Measurements from ENCODE around the gene OR5L1. TPM values are rescaled to one million over a fixed set of nuclear protein-coding genes. Genes with fewer than 3 reads are reported as not detected.

OR5L1 gene
- total RNA-seq, 5 donors from 2014 or later (not counting 1 experiment from before 2014, with no cell fraction given), result not detected

- DNase-seq, result no peak
- no peaks in the 10 kb centered on the region for H3K4me1 Mint-ChIP-seq
- H3K27ac Mint-ChIP-seq, result no peak within 1 kb of the TSS
These were observed 15.8 kb downstream of the OR5L1 start, which contains the start of gene OR5L2 for GRCh38 chr11:55826919-55827318. Gene OR5L2 (plus strand): TSS chr11:55827219. CDS start chr11:55827219, 0 bp downstream.

GRCh38 chr11:55838452-55838851 lies 27.3 kb downstream of the OR5L1 start, which contains the start of gene OR5D16:
Gene OR5D16 (plus strand): TSS chr11:55838752. CDS start chr11:55838752, 0 bp downstream.
- Histone ChIP-seq H3K4me1 (ENCODE audit: control insufficient read depth in 1 of 2, extremely low read depth in 1 of 2, insufficient read depth in 2 of 2, low read length in 2 of 2) (no peaks in the 10 kb centered on the region), H3K9me3 (no peaks in the 10 kb centered on the region), H3K27me3 (replicated peaks in 1 of 2; ENCODE audit: control insufficient read depth in 2 of 2, extremely low read depth in 1 of 2, insufficient read depth in 2 of 2, low read length in 1 of 2) (no peaks in the 10 kb centered on the region), H3K27ac (ENCODE audit: low read length) (no peak within 1 kb of the TSS), H3K4me3 (ENCODE audit: control insufficient read depth in 1 of 2, extremely low read depth in 1 of 2, low read length in 1 of 2) (no peak within 1 kb of the TSS), H3K36me3 (ENCODE audit: control insufficient read depth in 2 of 2, extremely low read depth in 1 of 2, insufficient read depth in 1 of 2, low read length in 1 of 2) (no peaks in the 10 kb centered on the region)
- Mint-ChIP-seq H3K4me1 (no peaks in the 10 kb centered on the region), H3K36me3 (no peaks in the 10 kb centered on the region), H3K27ac (no peak within 1 kb of the TSS), H3K9me3 (peaks cover 12 to 30% (median 27%) of the 10 kb centered on the region in 3 donors), H3K4me3 (no peak within 1 kb of the TSS), H3K27me3 (no peaks in the 10 kb centered on the region)
- CTCF ChIA-PET, result no interaction called here
- WGBS (ENCODE audit: insufficient coverage), result no CpG with 5 or more reads among the region's 3 CpGs
- POLR2A ChIA-PET, result no interaction called here
- ATAC-seq (replicated peaks in 1 of 4) (no peak), DNase-seq (no peak)

More at GRCh38 chr11:55826919-55827318, 15.8 kb downstream of the OR5L1 start, which contains the start of gene OR5L2:
- no peaks in the 10 kb centered on the region for H3K36me3 Mint-ChIP-seq
- H3K4me3 Mint-ChIP-seq, result no peak within 1 kb of the TSS
- H3K27ac ChIP-seq (ENCODE audit: low read length), result no peak within 1 kb of the TSS
- no peaks in the 10 kb centered on the region for H3K27me3 Mint-ChIP-seq
- H3K4me3 ChIP-seq (ENCODE audit: control insufficient read depth in 1 of 2, extremely low read depth in 1 of 2, low read length in 1 of 2), result no peak within 1 kb of the TSS
- H3K4me1 ChIP-seq (ENCODE audit: control insufficient read depth in 1 of 2, extremely low read depth in 1 of 2, insufficient read depth in 2 of 2, low read length in 2 of 2), result no peaks in the 10 kb centered on the region
- H3K27me3 ChIP-seq (replicated peaks in 1 of 2; ENCODE audit: control insufficient read depth in 2 of 2, extremely low read depth in 1 of 2, insufficient read depth in 2 of 2, low read length in 1 of 2), result no peaks in the 10 kb centered on the region
- ChIA-PET POLR2A (no interaction called here), CTCF (no interaction called here)
- peaks cover 3% of the 10 kb centered on the region for H3K9me3 ChIP-seq
- no peaks in the 10 kb centered on the region for H3K36me3 ChIP-seq (ENCODE audit: control insufficient read depth in 2 of 2, extremely low read depth in 1 of 2, insufficient read depth in 1 of 2, low read length in 1 of 2)
- no peak for ATAC-seq (replicated peaks in 1 of 4)
- H3K9me3 Mint-ChIP-seq, result peaks cover 13 to 29% (median 16%) of the 10 kb centered on the region in 3 donors

GRCh38 chr11:55847453-55847852 lies 36.3 kb downstream of the OR5L1 start:
- 60% methylated on average over 1 of the region's 2 CpGs for WGBS (ENCODE audit: insufficient coverage)
- no peaks in the 10 kb centered on the region for H3K4me1 ChIP-seq (ENCODE audit: control insufficient read depth in 1 of 2, extremely low read depth in 1 of 2, insufficient read depth in 2 of 2, low read length in 2 of 2)
- POLR2A ChIA-PET, result no interaction called here
- peaks cover 4 to 20% (median 15%) of the 10 kb centered on the region in 3 donors for H3K9me3 Mint-ChIP-seq
- H3K36me3 Mint-ChIP-seq, result no peaks in the 10 kb centered on the region
- no peak overlapping the region for H3K27ac ChIP-seq (ENCODE audit: low read length)
- ATAC-seq (replicated peaks in 1 of 4) (no peak), DNase-seq (no peak)
- H3K27ac Mint-ChIP-seq, result no peak overlapping the region
- no peaks in the 10 kb centered on the region for H3K27me3 ChIP-seq (replicated peaks in 1 of 2; ENCODE audit: control insufficient read depth in 2 of 2, extremely low read depth in 1 of 2, insufficient read depth in 2 of 2, low read length in 1 of 2)
- no peaks in the 10 kb centered on the region for H3K36me3 ChIP-seq (ENCODE audit: control insufficient read depth in 2 of 2, extremely low read depth in 1 of 2, insufficient read depth in 1 of 2, low read length in 1 of 2)
- no peaks in the 10 kb centered on the region for H3K27me3 Mint-ChIP-seq
- no peak overlapping the region for H3K4me3 Mint-ChIP-seq
- H3K9me3 ChIP-seq, result no peaks in the 10 kb centered on the region
- no peak overlapping the region for H3K4me3 ChIP-seq (ENCODE audit: control insufficient read depth in 1 of 2, extremely low read depth in 1 of 2, low read length in 1 of 2)
- H3K4me1 Mint-ChIP-seq, result no peaks in the 10 kb centered on the region
- CTCF ChIA-PET, result no interaction called here

GRCh38 chr11:55849037-55849436 lies 37.9 kb downstream of the OR5L1 start:
- Histone ChIP-seq H3K27ac (ENCODE audit: low read length) (no peak overlapping the region), H3K4me3 (ENCODE audit: control insufficient read depth in 1 of 2, extremely low read depth in 1 of 2, low read length in 1 of 2) (no peak overlapping the region), H3K27me3 (replicated peaks in 1 of 2; ENCODE audit: control insufficient read depth in 2 of 2, extremely low read depth in 1 of 2, insufficient read depth in 2 of 2, low read length in 1 of 2) (no peaks in the 10 kb centered on the region), H3K9me3 (no peaks in the 10 kb centered on the region), H3K36me3 (ENCODE audit: control insufficient read depth in 2 of 2, extremely low read depth in 1 of 2, insufficient read depth in 1 of 2, low read length in 1 of 2) (no peaks in the 10 kb centered on the region), H3K4me1 (ENCODE audit: control insufficient read depth in 1 of 2, extremely low read depth in 1 of 2, insufficient read depth in 2 of 2, low read length in 2 of 2) (no peaks in the 10 kb centered on the region)
- ChIA-PET CTCF (no interaction called here), POLR2A (no interaction called here)
- ATAC-seq (replicated peaks in 1 of 4) (no peak), DNase-seq (no peak)
- Mint-ChIP-seq H3K4me1 (no peaks in the 10 kb centered on the region), H3K36me3 (no peaks in the 10 kb centered on the region), H3K4me3 (no peak overlapping the region), H3K27me3 (no peaks in the 10 kb centered on the region), H3K27ac (no peak overlapping the region), H3K9me3 (peaks cover 4 to 22% (median 20%) of the 10 kb centered on the region in 3 donors)

GRCh38 chr11:55852141-55852540 lies 41.0 kb downstream of the OR5L1 start:
- Histone ChIP-seq H3K36me3 (ENCODE audit: control insufficient read depth in 2 of 2, extremely low read depth in 1 of 2, insufficient read depth in 1 of 2, low read length in 1 of 2) (no peaks in the 10 kb centered on the region), H3K27me3 (replicated peaks in 1 of 2; ENCODE audit: control insufficient read depth in 2 of 2, extremely low read depth in 1 of 2, insufficient read depth in 2 of 2, low read length in 1 of 2) (no peaks in the 10 kb centered on the region), H3K4me3 (ENCODE audit: control insufficient read depth in 1 of 2, extremely low read depth in 1 of 2, low read length in 1 of 2) (no peak overlapping the region), H3K27ac (ENCODE audit: low read length) (no peak overlapping the region), H3K4me1 (ENCODE audit: control insufficient read depth in 1 of 2, extremely low read depth in 1 of 2, insufficient read depth in 2 of 2, low read length in 2 of 2) (no peaks in the 10 kb centered on the region), H3K9me3 (no peaks in the 10 kb centered on the region)
- Mint-ChIP-seq H3K36me3 (no peaks in the 10 kb centered on the region), H3K4me3 (no peak overlapping the region), H3K9me3 (peaks cover 0 to 13% (median 12%) of the 10 kb centered on the region in 3 donors), H3K4me1 (no peaks in the 10 kb centered on the region), H3K27ac (no peak overlapping the region), H3K27me3 (no peaks in the 10 kb centered on the region)
- no peak for ATAC-seq (replicated peaks in 1 of 4)
- WGBS (ENCODE audit: insufficient coverage), result no CpG with 5 or more reads among the region's 1 CpG
- CTCF ChIA-PET, result no interaction called here
- POLR2A ChIA-PET, result no interaction called here
- no peak for DNase-seq

GRCh38 chr11:55854704-55855103 lies 43.5 kb downstream of the OR5L1 start:
- Mint-ChIP-seq H3K27me3 (no peaks in the 10 kb centered on the region), H3K9me3 (peaks cover 4 to 20% (median 18%) of the 10 kb centered on the region in 3 donors), H3K4me3 (no peak overlapping the region), H3K4me1 (no peaks in the 10 kb centered on the region), H3K36me3 (no peaks in the 10 kb centered on the region), H3K27ac (no peak overlapping the region)
- Histone ChIP-seq H3K27ac (ENCODE audit: low read length) (no peak overlapping the region), H3K4me1 (ENCODE audit: control insufficient read depth in 1 of 2, extremely low read depth in 1 of 2, insufficient read depth in 2 of 2, low read length in 2 of 2) (no peaks in the 10 kb centered on the region), H3K9me3 (no peaks in the 10 kb centered on the region), H3K27me3 (replicated peaks in 1 of 2; ENCODE audit: control insufficient read depth in 2 of 2, extremely low read depth in 1 of 2, insufficient read depth in 2 of 2, low read length in 1 of 2) (no peaks in the 10 kb centered on the region), H3K4me3 (ENCODE audit: control insufficient read depth in 1 of 2, extremely low read depth in 1 of 2, low read length in 1 of 2) (no peak overlapping the region), H3K36me3 (ENCODE audit: control insufficient read depth in 2 of 2, extremely low read depth in 1 of 2, insufficient read depth in 1 of 2, low read length in 1 of 2) (no peaks in the 10 kb centered on the region)
- ATAC-seq (replicated peaks in 1 of 4) (no peak), DNase-seq (no peak)
- ChIA-PET POLR2A (no interaction called here), CTCF (no interaction called here)
- WGBS (ENCODE audit: insufficient coverage), result no CpG with 5 or more reads among the region's 1 CpG
